ENCODE data around the gene FBXW7. TPM values are rescaled to one million over a fixed set of nuclear protein-coding genes. Genes with fewer than 3 reads are reported as not detected.

Gene FBXW7
- total and polyA plus RNA-seq, 2 of the 8 experiments (the other 6 are each of a cell fraction or from before 2014, with no cell fraction given), result 6.0 to 26.7 TPM

- CTCF ChIA-PET (ENCODE audit: partially characterized antibody), result interaction anchor here (1.1 to 1.5 kb wide), 3 partner anchors 8 to 15 kb away, joined by 3 to 4 read pairs (median 3); no protein-coding TSS in a partner anchor
- TF ChIP-seq SAP30 (IDR thresholded peaks at IDR 0.05; ENCODE audit: insufficient read depth, insufficient replicate concordance, low read length) (no peak), SIN3A (conservative IDR thresholded peaks at IDR 0.05 in 1 of 2, IDR thresholded peaks at IDR 0.05 in 1 of 2; ENCODE audit: low read depth in 1 of 2, low read length in 2 of 2) (no peak), CTCF (IDR thresholded peaks at IDR 0.05; ENCODE audit: control extremely low read depth in 1 of 3, insufficient read depth in 1 of 3, low read depth in 1 of 3, low read length in 3 of 3) (no peak), BACH1 (IDR thresholded peaks at IDR 0.05; ENCODE audit: low read length) (no peak), TEAD4 (IDR thresholded peaks at IDR 0.05; ENCODE audit: low read depth, low read length) (no peak)
These were observed 18.9 kb upstream of the FBXW7 start for GRCh38 chr4:152554742-152555141.

More at GRCh38 chr4:152554742-152555141, 18.9 kb upstream of the FBXW7 start:
- Histone ChIP-seq H3K79me1 (ENCODE audit: low read depth, low read length) (no peaks in the 10 kb centered on the region), H3K9me3 (ENCODE audit: insufficient read depth in 2 of 2, low read depth in 1 of 2, low read length in 1 of 2) (no peaks in the 10 kb centered on the region), H3K23me2 (ENCODE audit: low read depth, low read length) (no peaks in the 10 kb centered on the region), H4K20me1 (replicated peaks in 1 of 2; ENCODE audit: control insufficient read depth in 1 of 2, insufficient read depth in 2 of 2, low read length in 2 of 2) (no peaks in the 10 kb centered on the region), H3K4me1 (replicated peaks in 1 of 4; ENCODE audit: control insufficient read depth in 3 of 4, insufficient read depth in 4 of 4, low read length in 3 of 4) (no peaks in the 10 kb centered on the region), H4K5ac (ENCODE audit: insufficient read length, low read depth, low read length) (no peak overlapping the region), H2AK5ac (ENCODE audit: low read depth, low read length) (no peak overlapping the region), H4K91ac (replicated peaks; ENCODE audit: insufficient read length, low read length) (no peak overlapping the region), H3K9ac (replicated peaks in 1 of 4; ENCODE audit: extremely low read depth in 1 of 4, low read depth in 3 of 4, low read length in 3 of 4) (no peak overlapping the region), H3K56ac (replicated peaks; ENCODE audit: insufficient read length, low read depth, low read length) (no peak overlapping the region), H2BK5ac (ENCODE audit: low read depth, low read length) (no peak overlapping the region), H2BK20ac (ENCODE audit: low read length) (no peak overlapping the region), H3K27ac (ENCODE audit: low read depth, low read length) (no peak overlapping the region), H2AFZ (ENCODE audit: low read length) (no peak overlapping the region), H2BK12ac (ENCODE audit: low read depth, low read length) (no peak overlapping the region), H3K14ac (ENCODE audit: insufficient read length) (no peak overlapping the region), H3K18ac (ENCODE audit: extremely low read depth, low read length) (no peak overlapping the region), H2BK120ac (replicated peaks; ENCODE audit: low read depth, low read length) (no peak overlapping the region), H4K8ac (ENCODE audit: extremely low read depth, insufficient read depth, low read length) (no peak overlapping the region), H3K79me2 (ENCODE audit: control insufficient read depth in 1 of 2, insufficient read depth in 2 of 2, low read length in 2 of 2) (no peaks in the 10 kb centered on the region), H3K27me3 (replicated peaks in 1 of 4; ENCODE audit: control insufficient read depth in 3 of 4, extremely low read depth in 1 of 4, insufficient read depth in 3 of 4, low read length in 3 of 4) (no peaks in the 10 kb centered on the region), H3K4ac (replicated peaks; ENCODE audit: insufficient read length, low read depth, low read length) (no peak overlapping the region), H3K4me2 (ENCODE audit: insufficient read depth in 1 of 2, low read depth in 2 of 2, low read length in 2 of 2) (no peak overlapping the region), H3K4me3 (ENCODE audit: extremely low read depth in 1 of 4, insufficient read depth in 2 of 4, low read depth in 3 of 4, low read length in 4 of 4) (no peak overlapping the region), H2BK15ac (ENCODE audit: low read length) (no peak overlapping the region), H3K36me3 (ENCODE audit: control insufficient read depth in 2 of 4, insufficient read depth in 4 of 4, low read length in 3 of 4) (no peaks in the 10 kb centered on the region), H3K23ac (ENCODE audit: insufficient read length) (no peak overlapping the region)
- 84% methylated on average over 2 of the region's 2 CpGs; no CpG with 5 or more reads in 1 of the 2 experiments for WGBS, 2 experiments (ENCODE audit: extremely low coverage in 1 of 2, insufficient coverage in 1 of 2, insufficient read length in 1 of 2, insufficient replicate concordance in 2 of 2, low coverage in 1 of 2, low lambda C conversion rate in 2 of 2, missing lambda C conversion rate in 1 of 2)
- DNase-seq (ENCODE audit: low read depth in 1 of 2, low spot score in 2 of 2) (no peak), FAIRE-seq (no peak)
- POLR2A ChIA-PET (ENCODE audit: partially characterized antibody), result no interaction called here
